ENCODE results near the gene HNF1A. TPM values are rescaled to one million over a fixed set of nuclear protein-coding genes. Genes with fewer than 3 reads are reported as not detected.

Gene HNF1A
- total RNA-seq, 3 donors from 2014 or later: 0.29 to 0.33 TPM; not detected in 1

GRCh38 chr12:121026274-121027045 lies 48.1 kb downstream of the HNF1A start:
- DNase-seq (ENCODE audit: low spot score in 2 of 2): no peak
- Histone ChIP-seq H3K27ac (no peak overlapping the region), H3K4me3 (no peak overlapping the region), H3K4me1 (no peaks in the 10 kb centered on the region), H3K36me3 (no peaks in the 10 kb centered on the region), H3K27me3 (no peaks in the 10 kb centered on the region), H3K9me3 (no peaks in the 10 kb centered on the region)
- intact Hi-C loops (cut with DNase I; ENCODE audit: low total_unique reads): no loop called here
- TF ChIP-seq POLR2A (IDR thresholded peaks at IDR 0.05) (no peak), POLR2AphosphoS5 (IDR thresholded peaks at IDR 0.05) (no peak), CTCF (IDR thresholded peaks at IDR 0.05) (no peak)

- intact Hi-C loops (cut with DNase I; ENCODE audit: low total_unique reads): no loop called here
- no peaks in the 10 kb centered on the region for H3K27me3 ChIP-seq
- H3K36me3 ChIP-seq: no peaks in the 10 kb centered on the region
- H3K4me1 ChIP-seq: no peaks in the 10 kb centered on the region
- no peak overlapping the region for H3K27ac ChIP-seq
- H3K4me3 ChIP-seq: no peak overlapping the region
- no peaks in the 10 kb centered on the region for H3K9me3 ChIP-seq
- DNase-seq (ENCODE audit: low spot score in 2 of 2): no peak
- no peak for TF ChIP-seq POLR2AphosphoS5 (IDR thresholded peaks at IDR 0.05)
- TF ChIP-seq CTCF (IDR thresholded peaks at IDR 0.05): no peak
- TF ChIP-seq POLR2A (IDR thresholded peaks at IDR 0.05): no peak
These were observed 52.4 kb downstream of the HNF1A start for GRCh38 chr12:121030576-121031212.

- no peaks in the 10 kb centered on the region for H3K36me3 ChIP-seq
- no peaks in the 10 kb centered on the region for H3K4me1 ChIP-seq
- no peak for DNase-seq (ENCODE audit: low spot score in 2 of 2)
These were observed 55.4 kb downstream of the HNF1A start for GRCh38 chr12:121033625-121034349.

GRCh38 chr12:121034616-121035305 lies 56.4 kb downstream of the HNF1A start:
- H3K9me3 ChIP-seq: no peaks in the 10 kb centered on the region
- H3K27me3 ChIP-seq: no peaks in the 10 kb centered on the region
- H3K4me3 ChIP-seq: no peak overlapping the region
- intact Hi-C loops (cut with DNase I; ENCODE audit: low total_unique reads): no loop called here
- H3K4me1 ChIP-seq: no peaks in the 10 kb centered on the region
- no peak for TF ChIP-seq CTCF (IDR thresholded peaks at IDR 0.05)
- no peak for TF ChIP-seq POLR2AphosphoS5 (IDR thresholded peaks at IDR 0.05)
- no peak for TF ChIP-seq POLR2A (IDR thresholded peaks at IDR 0.05)
- H3K36me3 ChIP-seq: no peaks in the 10 kb centered on the region
- H3K27ac ChIP-seq: no peak overlapping the region
- no peak for DNase-seq (ENCODE audit: low spot score in 2 of 2)

More at GRCh38 chr12:121033625-121034349, 55.4 kb downstream of the HNF1A start:
- H3K4me3 ChIP-seq: no peak overlapping the region
- no peaks in the 10 kb centered on the region for H3K27me3 ChIP-seq
- TF ChIP-seq CTCF (IDR thresholded peaks at IDR 0.05): no peak
- TF ChIP-seq POLR2A (IDR thresholded peaks at IDR 0.05): no peak
- no peak for TF ChIP-seq POLR2AphosphoS5 (IDR thresholded peaks at IDR 0.05)
- no peaks in the 10 kb centered on the region for H3K9me3 ChIP-seq
- H3K27ac ChIP-seq: no peak overlapping the region
- intact Hi-C loops (cut with DNase I; ENCODE audit: low total_unique reads): no loop called here
